Keratinocyte (primary cell): ENCODE measurements around the gene LAMA4. TPM values are rescaled to one million over a fixed set of nuclear protein-coding genes. Genes with fewer than 3 reads are reported as not detected.

Source experiments
- DNase-seq: peaks from one replicate; pipeline ENCODE4 v3.0.0-alpha.2; 2011; ENCODE audit warnings: low read depth, missing footprints, low spot score
- FAIRE-seq: peaks from 2 replicates; lab custom pipeline; 2011; peaks lifted over from hg19 to GRCh38; lab: Jason Lieb, UNC
- H2AFZ ChIP-seq: 2 replicates; pipeline ENCODE4 v1.6.0; 2012; ENCODE audit warnings: low read length, control low read depth, inconsistent platforms; ENCODE audit not compliant: control insufficient read depth
- H3K27ac ChIP-seq: 2 replicates; pipeline ENCODE4 v1.5.1; 2011; ENCODE audit warnings: low read length; ENCODE audit not compliant: control insufficient read depth, insufficient read depth
- H3K27me3 ChIP-seq: 3 replicates; pipeline ENCODE4 v1.6.0; 2011; ENCODE audit warnings: low read length; ENCODE audit not compliant: control insufficient read depth, insufficient read depth; ENCODE audit errors: extremely low read depth
- H3K36me3 ChIP-seq, 2 experiments: 2 replicates in 1 of 2; 3 replicates in 1 of 2; pipeline ENCODE4 v1.5.1; 2011; ENCODE audit warnings: low read length in 2 of 2, mild to moderate bottlenecking in 1 of 2; ENCODE audit not compliant: control insufficient read depth in 2 of 2, insufficient read depth in 2 of 2; ENCODE audit errors: extremely low read depth in 1 of 2
- H3K4me1 ChIP-seq: 3 replicates; pipeline ENCODE4 v1.5.1; 2011; ENCODE audit warnings: low read length; ENCODE audit not compliant: control insufficient read depth, insufficient read depth; ENCODE audit errors: extremely low read depth
- H3K4me2 ChIP-seq: 3 replicates; pipeline ENCODE4 v1.6.0; 2011; ENCODE audit warnings: low read depth, low read length; ENCODE audit not compliant: control insufficient read depth, insufficient read depth; ENCODE audit errors: extremely low read depth
- H3K4me3 ChIP-seq, 3 experiments: fragments of 200-600 bp in 1 of 3; sonication (generic) in 1 of 3; 2 replicates in 2 of 3; 3 replicates in 1 of 3; pipeline ENCODE4 v1.5.1; 2011 to 2016; ENCODE audit warnings: low read length in 3 of 3, mild to moderate bottlenecking in 3 of 3, control low read depth in 2 of 3, inconsistent platforms in 1 of 3, low read depth in 1 of 3, mixed read lengths in 1 of 3, mixed run types in 1 of 3, moderate library complexity in 1 of 3; ENCODE audit not compliant: control insufficient read depth in 2 of 3, insufficient read depth in 2 of 3; ENCODE audit errors: extremely low read depth in 1 of 3
- H3K79me2 ChIP-seq: 2 replicates; pipeline ENCODE4 v1.6.0; 2012; ENCODE audit warnings: low read length; ENCODE audit not compliant: control insufficient read depth, insufficient read depth
- H3K9ac ChIP-seq: 3 replicates; pipeline ENCODE4 v1.6.0; 2011; ENCODE audit warnings: low read length; ENCODE audit not compliant: control insufficient read depth, insufficient read depth; ENCODE audit errors: extremely low read depth
- H3K9me1 ChIP-seq: 3 replicates; pipeline ENCODE4 v1.6.0; 2011; ENCODE audit warnings: low read length; ENCODE audit not compliant: control insufficient read depth, insufficient read depth; ENCODE audit errors: extremely low read depth
- H3K9me3 ChIP-seq: 2 replicates; pipeline ENCODE4 v1.5.1; 2012; ENCODE audit warnings: low read depth, low read length; ENCODE audit not compliant: control insufficient read depth
- H4K20me1 ChIP-seq: 3 replicates; pipeline ENCODE4 v1.6.0; 2011; ENCODE audit warnings: low read length; ENCODE audit not compliant: control insufficient read depth, insufficient read depth; ENCODE audit errors: extremely low read depth
- CTCF ChIP-seq, 3 experiments: IDR thresholded peaks in 1 of 3; conservative IDR thresholded peaks in 1 of 3; optimal IDR thresholded peaks in 1 of 3; 2 replicates in 2 of 3; 3 replicates in 1 of 3; pipeline versions ENCODE3 to v1.5.1; 2011; ENCODE audit warnings: low read length in 3 of 3, mild to moderate bottlenecking in 3 of 3, moderate library complexity in 2 of 3, control low read depth in 1 of 3, inconsistent platforms in 1 of 3; ENCODE audit not compliant: insufficient read depth in 2 of 3; ENCODE audit errors: extremely low read depth in 1 of 3
- EZH2 ChIP-seq: IDR thresholded peaks from one replicate; pipeline ENCODE4 v1.6.1; 2012; ENCODE audit warnings: inconsistent platforms, mild to moderate bottlenecking, low read length, moderate library complexity
- dilution Hi-C: fragments of 300-500 bp; cut with MboI; formaldehyde crosslinking; loops from one replicate; pipeline ENCODE4 v1.7.0; 2020; ENCODE audit warnings: low sequenced_read_pairs; ENCODE audit not compliant: extremely low pct_ligation_motif_present
- polyA plus RNA-seq, 5 experiments: library from polyadenylated mRNA; depleted of rRNA in 3 of 5; stranded (reverse) in 3 of 5; stranded (forward) in 1 of 5; unstranded in 1 of 5; fragments of >200 nt; gene quantifications; 1 replicate in 1 of 5; 2 replicates in 3 of 5; 3 replicates in 1 of 5; pipeline versions ENCODE4 v1.2.1 to v1.2.3, GENCODE V29; 2011 to 2012; ENCODE audit warnings: missing spikeins in 2 of 5, low read depth in 1 of 5, low replicate concordance in 1 of 5

Gene LAMA4
- polyA plus RNA-seq, 1 donor (not counting 4 experiments of a cell fraction or from before 2014, with no cell fraction given), result 0.12 TPM

DNA sequence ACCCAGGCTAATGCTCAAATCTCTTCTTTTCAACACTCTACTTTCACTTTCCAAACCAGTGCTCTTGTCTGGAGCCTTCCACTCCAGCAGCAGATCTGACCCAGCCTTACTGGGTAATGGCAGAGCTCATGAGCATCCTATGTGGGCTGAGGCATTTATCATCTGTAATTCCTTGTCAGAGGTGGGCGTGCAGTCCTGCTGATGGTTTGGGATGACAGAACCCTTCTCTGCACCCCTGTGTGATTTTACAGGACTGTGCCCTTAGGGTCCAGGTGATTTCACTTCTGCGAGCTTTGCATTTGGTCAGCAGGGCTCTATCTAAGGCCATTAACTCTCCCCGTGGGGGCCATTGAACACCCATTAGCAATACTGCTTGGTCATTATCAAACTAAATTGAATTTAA, 55.4 kb downstream of the LAMA4 start:
- H4K20me1 ChIP-seq, result no peaks in the 10 kb centered on the region
- no peaks in the 10 kb centered on the region for H3K9me1 ChIP-seq
- no peaks in the 10 kb centered on the region for H3K36me3 ChIP-seq
- H3K27ac ChIP-seq, result no peak overlapping the region
- no peak overlapping the region for H3K9ac ChIP-seq
- TF ChIP-seq EZH2 (no peak), CTCF (optimal IDR thresholded peaks at IDR 0.05 in 1 of 3, IDR thresholded peaks at IDR 0.05 in 1 of 3, conservative IDR thresholded peaks at IDR 0.05 in 1 of 3; ENCODE audit: extremely low read depth in 1 of 3, insufficient read depth in 2 of 3, low read length in 3 of 3) (no peak)
- no peak for DNase-seq
- H3K79me2 ChIP-seq, result no peaks in the 10 kb centered on the region
- no peak overlapping the region for H2AFZ ChIP-seq
- no peak overlapping the region for H3K4me3 ChIP-seq
- H3K9me3 ChIP-seq, result no peaks in the 10 kb centered on the region
- no peak overlapping the region for H3K4me2 ChIP-seq
- dilution Hi-C loops, result no loop called here
- no peak for FAIRE-seq
- peaks cover 6% of the 10 kb centered on the region for H3K4me1 ChIP-seq
- H3K27me3 ChIP-seq, result no peaks in the 10 kb centered on the region

GRCh38 chr6:112198582-112198981, 55.8 kb downstream of the LAMA4 start:
- FAIRE-seq (no peak), DNase-seq (no peak)
- Histone ChIP-seq H3K4me1 (peaks cover 2% of the 10 kb centered on the region), H3K4me3 (no peak overlapping the region), H3K27me3 (no peaks in the 10 kb centered on the region), H3K79me2 (no peaks in the 10 kb centered on the region), H3K27ac (no peak overlapping the region), H3K4me2 (no peak overlapping the region), H3K9me1 (no peaks in the 10 kb centered on the region), H4K20me1 (no peaks in the 10 kb centered on the region), H3K9me3 (no peaks in the 10 kb centered on the region), H3K9ac (no peak overlapping the region), H3K36me3 (no peaks in the 10 kb centered on the region), H2AFZ (no peak overlapping the region)
- TF ChIP-seq CTCF (optimal IDR thresholded peaks at IDR 0.05 in 1 of 3, IDR thresholded peaks at IDR 0.05 in 1 of 3, conservative IDR thresholded peaks at IDR 0.05 in 1 of 3; ENCODE audit: extremely low read depth in 1 of 3, insufficient read depth in 2 of 3, low read length in 3 of 3) (no peak), EZH2 (no peak)
- dilution Hi-C loops, result no loop called here
